K562 (cell line): Measurements from ENCODE around the gene CLEC4A. TPM values are rescaled to one million over a fixed set of nuclear protein-coding genes. Genes with fewer than 3 reads are reported as not detected.
A peak's percentile ranks its signal among the peaks of the same experiment; 100 is the strongest.

Experiments used
- ATAC-seq: fragments of 200-7000 bp; cut with Tn5 transposase; 3 replicates; pipeline ENCODE4 v1.9.1; 2020; ENCODE audit warnings: moderate library complexity
- Bru-seq: library from RNA; stranded (reverse); fragments of 400-500 nt; gene quantifications from one replicate; lab custom pipeline; 2021; lab: Mats Ljungman, UMichigan
- BruChase-seq, 2 experiments: library from RNA; stranded (reverse); fragments of 400-500 nt; gene quantifications; one replicate each; lab custom pipeline; 2021; lab: Mats Ljungman, UMichigan
- BruUV-seq: library from RNA; stranded (reverse); fragments of 400-500 nt; replicated peaks from 2 replicates; lab custom pipeline; 2021; lab: Mats Ljungman, UMichigan
- CTCF ChIA-PET: fragments of 300-600 bp; formaldehyde crosslinking; extraction: SDS; loops from one replicate; lab custom pipeline; 2021; ENCODE audit warnings: low intra/inter-chr PET ratio; lab: Yijun Ruan, JAX
- POLR2A ChIA-PET: fragments of 300-600, 350-650 bp; sonication (Branson Sonifier 250); formaldehyde crosslinking; extraction: SDS; loops from one replicate; lab custom pipeline; 2021; ENCODE audit warnings: antibody characterized with exemption, inconsistent platforms; lab: Yijun Ruan, JAX
- DNase-seq, 4 experiments: peaks; one replicate each; pipeline versions ENCODE4 v3.0.0 to v3.0.0-alpha.2; 2011 to 2018; ENCODE audit warnings: low spot score in 3 of 4, mixed read lengths in 3 of 4; ENCODE audit errors: extremely low read depth in 1 of 4
- FAIRE-seq: peaks from 2 replicates; lab custom pipeline; 2011; peaks lifted over from hg19 to GRCh38; lab: Jason Lieb, UNC
- H2AFZ ChIP-seq: 2 replicates; pipeline ENCODE4 v1.6.0; 2011; ENCODE audit warnings: low read depth, low read length, control low read depth, inconsistent platforms
- H3K27ac ChIP-seq: fragments of 200-600 bp; 3 replicates; pipeline ENCODE4 v1.8.0; 2011; ENCODE audit warnings: low read depth, mild to moderate bottlenecking, control low read depth, inconsistent platforms, low read length, moderate library complexity, mixed read lengths; ENCODE audit errors: extremely low read depth
- H3K27me3 ChIP-seq, 2 experiments: fragments of 300-600 bp in 1 of 2; 2 replicates in 1 of 2; 3 replicates in 1 of 2; pipeline versions ENCODE4 v1.6.0 to v1.8.0; 2011; ENCODE audit warnings: inconsistent platforms in 2 of 2, low read length in 2 of 2, mild to moderate bottlenecking in 1 of 2, mixed read lengths in 1 of 2, moderate library complexity in 1 of 2; ENCODE audit not compliant: control insufficient read depth in 2 of 2, insufficient read depth in 2 of 2
- H3K36me3 ChIP-seq: fragments of 300-600 bp; 3 replicates; pipeline ENCODE4 v1.8.0; 2011; ENCODE audit warnings: mild to moderate bottlenecking, low read length, inconsistent platforms; ENCODE audit not compliant: control insufficient read depth, insufficient read depth
- H3K4me1 ChIP-seq, 2 experiments: fragments of 200-600 bp in 1 of 2; replicated peaks in 1 of 2; 2 replicates in 1 of 2; 3 replicates in 1 of 2; pipeline versions ENCODE4 v1.5.1 to v1.8.0; 2011; ENCODE audit warnings: inconsistent platforms in 2 of 2, low read length in 2 of 2, mild to moderate bottlenecking in 1 of 2, mixed read lengths in 1 of 2, moderate library complexity in 1 of 2; ENCODE audit not compliant: control insufficient read depth in 2 of 2, insufficient read depth in 2 of 2
- H3K4me2 ChIP-seq: 2 replicates; pipeline ENCODE4 v1.6.1; 2011; ENCODE audit warnings: low read length, control low read depth, inconsistent platforms, mixed read lengths; ENCODE audit not compliant: insufficient read depth
- H3K4me3 ChIP-seq: fragments of 200-600 bp; sonication (generic), shearing (Covaris generic); 2 replicates; pipeline ENCODE4 v1.5.1; 2016; ENCODE audit warnings: control low read depth, inconsistent platforms
- H3K79me2 ChIP-seq: fragments of 200-600 bp; 3 replicates; pipeline ENCODE4 v1.8.0; 2011; ENCODE audit warnings: low read length, inconsistent platforms; ENCODE audit not compliant: control insufficient read depth, insufficient read depth
- H3K9ac ChIP-seq, 2 experiments: 2 replicates each; pipeline versions ENCODE4 v1.6.0 to v1.6.1; 2011; ENCODE audit warnings: low read depth in 2 of 2, low read length in 2 of 2, control low read depth in 1 of 2, inconsistent platforms in 1 of 2, mild to moderate bottlenecking in 1 of 2, mixed read lengths in 1 of 2; ENCODE audit not compliant: insufficient read depth in 1 of 2
- H3K9me1 ChIP-seq: one replicate; pipeline ENCODE4 v1.6.0; 2011; ENCODE audit warnings: inconsistent platforms, mild to moderate bottlenecking, low read length, moderate library complexity; ENCODE audit not compliant: control insufficient read depth, insufficient read depth
- H3K9me3 ChIP-seq: replicated peaks from 2 replicates; pipeline ENCODE4 v1.5.1; 2011; ENCODE audit warnings: low read depth, low read length, inconsistent platforms; ENCODE audit not compliant: control insufficient read depth, insufficient read depth
- H4K20me1 ChIP-seq: replicated peaks from 2 replicates; pipeline ENCODE4 v1.6.1; 2011; ENCODE audit warnings: low read length, inconsistent platforms, mixed read lengths; ENCODE audit not compliant: control insufficient read depth, insufficient read depth
- C11orf30 ChIP-seq: fragments of 450-650 bp; IDR thresholded peaks from 2 replicates; pipeline ENCODE4 v1.6.1; 2016; ENCODE audit warnings: low read depth, mild to moderate bottlenecking
- WGBS: fragments of 100-300 bp; shearing (Covaris generic); methylation state at CpG from one replicate; pipeline ENCODE4 v1.1.6; 2016; ENCODE audit warnings: low coverage, mixed read lengths; ENCODE audit not compliant: insufficient coverage; ENCODE audit errors: missing lambda C conversion rate; 5-methylcytosine and 5-hydroxymethylcytosine counted together
- in situ Hi-C: fragments of 300-500 bp; cut with MboI; formaldehyde crosslinking; loops from 4 replicates; pipeline ENCODE4 v1.15.0; 2018; ENCODE audit warnings: inconsistent platforms, mixed read lengths
- intact Hi-C: fragments of 100-400 bp; cut with micrococcal nuclease; formaldehyde crosslinking; loops from 2 replicates; pipeline ENCODE4 v1.14.2; 2022
- long read RNA-seq, 3 experiments: library from polyadenylated mRNA in 2 of 3; library from RNA in 1 of 3; unstranded in 2 of 3; stranded (forward) in 1 of 3; transcript quantifications; one replicate each; pipeline ENCODE4 v2.0.0, GENCODE V29; 2019 to 2022
- polyA minus RNA-seq, 3 experiments: library from RNA; depleted of rRNA, polyadenylated mRNA; stranded (reverse); fragments of >200 nt; gene quantifications; 2 replicates each; pipeline ENCODE4 v1.2.3, GENCODE V29; 2011
- polyA plus RNA-seq, 8 experiments: library from polyadenylated mRNA; depleted of rRNA in 4 of 8; stranded (reverse) in 5 of 8; unstranded in 3 of 8; fragments of >200 nt; fragmentation: Nextera tagmentation in 2 of 8; fragmentation: Illumina TruSeq in 1 of 8; extraction: Ambion mirVana in 2 of 8; extraction: Trizol in 1 of 8; gene quantifications; 2 replicates each; pipeline versions ENCODE4 v1.2.1 to v1.2.3, GENCODE V29; 2011 to 2014; ENCODE audit warnings: inconsistent platforms in 1 of 8, missing spikeins in 1 of 8
- total RNA-seq, 7 experiments: library from RNA; depleted of rRNA in 6 of 7; stranded (reverse); fragments of >200 nt in 6 of 7; fragmentation: Illumina TruSeq in 2 of 7; extraction: Trizol in 2 of 7; gene quantifications; 2 replicates each; pipeline versions ENCODE4 v1.2.1 to v1.2.3, GENCODE V29; 2011 to 2021; ENCODE audit warnings: low replicate concordance in 1 of 7

The CLEC4A gene
- total RNA-seq (2011; cell fraction: chromatin; rRNA removed; ENCODE audit: low replicate concordance) = 0.67 and 1.4 TPM in 2 replicates
- total RNA-seq (2011; cell fraction: nucleolus; rRNA removed) = not detected in 2 replicates
- not detected in 2 replicates for total RNA-seq (2011; cell fraction: nucleoplasm; rRNA removed)
- total RNA-seq (2014; rRNA removed) (not detected in 2 replicates), total RNA-seq (2014; rRNA removed; fragmentation: Illumina TruSeq; extraction: Trizol) (not detected in 2 replicates), total RNA-seq (2015; rRNA removed; fragmentation: Illumina TruSeq; extraction: Trizol) (not detected in 2 replicates), total RNA-seq (2021) (0.16 TPM in 1 of 2 replicates, not detected in the other), polyA plus RNA-seq (2011; rRNA removed) (0.20 and 0.46 TPM in 2 replicates), polyA plus RNA-seq (2014; fragmentation: Illumina TruSeq; extraction: Trizol) (not detected in 2 replicates), polyA plus RNA-seq (2014; fragmentation: Nextera tagmentation; extraction: Ambion mirVana) (under 1 TPM; 0.06 to 0.27 TPM), polyA plus RNA-seq (2014; rRNA removed) (not detected in 2 replicates), polyA minus RNA-seq (2011; rRNA and poly(A)+ RNA removed) (not detected in 2 replicates), Bru-seq, nascent RNA (percentile 43 among the genes with signal in this experiment), BruChase-seq, experiment 1, labeled RNA remaining after a 2-hour chase (percentile 60 among the genes with signal in this experiment), BruChase-seq, experiment 2, labeled RNA remaining after a 6-hour chase (percentile 59 among the genes with signal in this experiment)
- polyA plus RNA-seq (2011; cell fraction: cytosol; rRNA removed) = 0.32 TPM in 1 of 2 replicates, not detected in the other
- 2.1 TPM in 1 of 2 replicates, not detected in the other for polyA plus RNA-seq (2011; cell fraction: nucleus; rRNA removed)
- 0.09 and 0.89 TPM in 2 replicates for polyA plus RNA-seq (2012)
- polyA minus RNA-seq (2011; cell fraction: cytosol; rRNA and poly(A)+ RNA removed) = not detected in 2 replicates
- polyA minus RNA-seq (2011; cell fraction: nucleus; rRNA and poly(A)+ RNA removed) = not detected in 2 replicates
- long read RNA-seq, experiment 1 = 0 reads
- long read RNA-seq, experiment 2 = 0 reads
- long read RNA-seq, experiment 3 = 0 reads

- Histone ChIP-seq H4K20me1 (no peaks in the 10 kb centered on the region), H3K9me1 (no peaks in the 10 kb centered on the region), H2AFZ (no peak within 1 kb of the TSS), H3K9me3 (no peaks in the 10 kb centered on the region), H3K4me3 (no peak within 1 kb of the TSS), H3K4me2 (no peak within 1 kb of the TSS), H3K36me3 (no peaks in the 10 kb centered on the region), H3K27ac (no peak within 1 kb of the TSS), H3K79me2 (no peaks in the 10 kb centered on the region), H3K27me3 (peaks cover 0 to 5% of the 10 kb centered on the region in 2 experiments; a peak in 1 of 5 replicates), H3K9ac (no peak within 1 kb of the TSS), H3K4me1 (no peaks in the 10 kb centered on the region)
- POLR2A ChIA-PET = no interaction called here
- intact Hi-C loops (no loop called here), in situ Hi-C loops (loop anchor here (10.0 kb wide), 1 partner anchor 331 kb away; the partner anchor contains the start of gene CLEC6A)
- FAIRE-seq (no peak), ATAC-seq (no peak), DNase-seq (no peak)
- TF ChIP-seq C11orf30 = no peak
- CTCF ChIA-PET = no interaction called here
- WGBS = 23% methylated on average over 5 of the region's 5 CpGs
- BruUV-seq = no TSS peak
Observed at GRCh38 chr12:8123124-8123912, at the start of gene CLEC4A. TSS of gene CLEC4A (plus strand) at chr12:8123617. CDS start at chr12:8123879, 262 bp downstream.
